ENCODE measurements around the gene THOC2.
"Not testable (repeated sequence)": the region's sequence is repeated elsewhere in the genome, so short reads cannot be mapped to it uniquely, and the experiment has no call there.

- not testable (repeated sequence) for TF ChIP-seq YY1 (IDR thresholded peaks at IDR 0.05; ENCODE audit: insufficient read depth, insufficient read length); ZNF274 (IDR thresholded peaks at IDR 0.05; ENCODE audit: low read depth, low read length)
Measured at GRCh38 chrX:123711201-123711600, 21.7 kb downstream of the THOC2 start.
